Body of pancreas (tissue), 4 donors: Measurements from ENCODE around the gene PIGR.

Experiments
- POLR2A ChIP-seq, 3 donors: fragments of 450-650 bp; IDR thresholded peaks; one replicate each; pipeline ENCODE4 v1.6.1; 2016; ENCODE audit warnings: antibody characterized with exemption in 3 of 3, mild to moderate bottlenecking in 2 of 3
- TF ChIP-seq, protein P1 (sequence below), 7 experiments: fragments of 450-650 bp in 4 of 7; fragments of 200-600 bp in 3 of 7; sonication (generic) in 3 of 7; IDR thresholded peaks; one replicate each; pipeline ENCODE4 v1.5.1; 2016 to 2019; ENCODE audit warnings: antibody characterized with exemption in 7 of 7

DNA sequence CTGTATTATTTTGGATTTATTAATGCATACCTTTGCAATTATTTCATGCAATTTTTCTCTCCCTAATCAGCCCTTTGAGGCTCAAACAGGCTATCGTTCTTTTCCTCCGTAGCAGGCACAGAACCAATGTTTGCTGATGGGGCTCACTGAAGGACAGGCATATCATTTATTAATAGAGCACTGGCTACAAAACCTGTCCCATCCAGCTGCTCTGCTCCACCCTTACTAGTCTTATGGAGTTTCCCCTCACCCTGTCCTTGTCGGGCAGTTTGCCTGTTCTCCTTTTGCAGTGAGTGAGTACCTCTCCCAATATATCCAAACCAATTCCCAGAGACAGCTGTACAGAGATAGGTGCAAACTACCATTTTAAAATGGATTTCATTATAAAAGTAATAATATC lies 40.6 kb upstream of the PIGR start:
- TF ChIP-seq, protein P1, sequence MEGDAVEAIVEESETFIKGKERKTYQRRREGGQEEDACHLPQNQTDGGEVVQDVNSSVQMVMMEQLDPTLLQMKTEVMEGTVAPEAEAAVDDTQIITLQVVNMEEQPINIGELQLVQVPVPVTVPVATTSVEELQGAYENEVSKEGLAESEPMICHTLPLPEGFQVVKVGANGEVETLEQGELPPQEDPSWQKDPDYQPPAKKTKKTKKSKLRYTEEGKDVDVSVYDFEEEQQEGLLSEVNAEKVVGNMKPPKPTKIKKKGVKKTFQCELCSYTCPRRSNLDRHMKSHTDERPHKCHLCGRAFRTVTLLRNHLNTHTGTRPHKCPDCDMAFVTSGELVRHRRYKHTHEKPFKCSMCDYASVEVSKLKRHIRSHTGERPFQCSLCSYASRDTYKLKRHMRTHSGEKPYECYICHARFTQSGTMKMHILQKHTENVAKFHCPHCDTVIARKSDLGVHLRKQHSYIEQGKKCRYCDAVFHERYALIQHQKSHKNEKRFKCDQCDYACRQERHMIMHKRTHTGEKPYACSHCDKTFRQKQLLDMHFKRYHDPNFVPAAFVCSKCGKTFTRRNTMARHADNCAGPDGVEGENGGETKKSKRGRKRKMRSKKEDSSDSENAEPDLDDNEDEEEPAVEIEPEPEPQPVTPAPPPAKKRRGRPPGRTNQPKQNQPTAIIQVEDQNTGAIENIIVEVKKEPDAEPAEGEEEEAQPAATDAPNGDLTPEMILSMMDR (IDR thresholded peaks at IDR 0.05): no peak
- no peak for TF ChIP-seq POLR2A (IDR thresholded peaks at IDR 0.05)
